ENCODE measurements around the gene KLHL25.
"Not testable (repeated sequence)": the region's sequence is repeated elsewhere in the genome, so short reads cannot be mapped to it uniquely, and the experiment has no call there.

The KLHL25 gene

GRCh38 chr15:85794598-85795336 lies at the start of gene KLHL25:
Gene KLHL25 (minus strand): TSS chr15:85794925. CDS start chr15:85769810, 25,115 bp downstream.
- in situ Hi-C loops (cut with HindIII; ENCODE audit: low pct_unique_long_range_greater_than_20kb, low sequenced_read_pairs), result no loop called here
- peak; percentile 97 to 98 for DNase-seq (ENCODE audit: low read depth in 1 of 2, low spot score in 1 of 2)
- no peak for TF ChIP-seq JUND (IDR thresholded peaks at IDR 0.05; ENCODE audit: low read depth)

GRCh38 chr15:85840802-85841152 lies 46.1 kb upstream of the KLHL25 start:
- TF ChIP-seq JUND (IDR thresholded peaks at IDR 0.05; ENCODE audit: low read depth), result no peak
- in situ Hi-C loops (cut with HindIII; ENCODE audit: low pct_unique_long_range_greater_than_20kb, low sequenced_read_pairs), result no loop called here
- no peak for DNase-seq (ENCODE audit: low read depth in 1 of 2, low spot score in 1 of 2)

- in situ Hi-C loops (cut with HindIII; ENCODE audit: low pct_unique_long_range_greater_than_20kb, low sequenced_read_pairs), result no loop called here
- no peak for TF ChIP-seq JUND (IDR thresholded peaks at IDR 0.05; ENCODE audit: low read depth)
- peak; percentile 58 to 86 for DNase-seq (ENCODE audit: low read depth in 1 of 2, low spot score in 1 of 2)
Measured at GRCh38 chr15:85840079-85840801, 45.5 kb upstream of the KLHL25 start.

GRCh38 chr15:85839643-85840042 lies 44.9 kb upstream of the KLHL25 start:
- in situ Hi-C loops (cut with HindIII; ENCODE audit: low pct_unique_long_range_greater_than_20kb, low sequenced_read_pairs), result no loop called here
- DNase-seq (ENCODE audit: low read depth in 1 of 2, low spot score in 1 of 2), result no peak
- no peak for TF ChIP-seq JUND (IDR thresholded peaks at IDR 0.05; ENCODE audit: low read depth)

GRCh38 chr15:85838655-85839054 lies 43.9 kb upstream of the KLHL25 start:
- no peak for TF ChIP-seq JUND (IDR thresholded peaks at IDR 0.05; ENCODE audit: low read depth)
- DNase-seq (ENCODE audit: low read depth in 1 of 2, low spot score in 1 of 2), result no peak
- in situ Hi-C loops (cut with HindIII; ENCODE audit: low pct_unique_long_range_greater_than_20kb, low sequenced_read_pairs), result no loop called here

GRCh38 chr15:85837881-85838280 lies 43.2 kb upstream of the KLHL25 start:
- in situ Hi-C loops (cut with HindIII; ENCODE audit: low pct_unique_long_range_greater_than_20kb, low sequenced_read_pairs), result no loop called here
- no peak for TF ChIP-seq JUND (IDR thresholded peaks at IDR 0.05; ENCODE audit: low read depth)
- peak; percentile 38 to 49 for DNase-seq (ENCODE audit: low read depth in 1 of 2, low spot score in 1 of 2)

GRCh38 chr15:85837011-85837433 lies 42.3 kb upstream of the KLHL25 start:
- in situ Hi-C loops (cut with HindIII; ENCODE audit: low pct_unique_long_range_greater_than_20kb, low sequenced_read_pairs), result no loop called here
- TF ChIP-seq JUND (IDR thresholded peaks at IDR 0.05; ENCODE audit: low read depth), result peak; percentile 92
- DNase-seq (ENCODE audit: low read depth in 1 of 2, low spot score in 1 of 2), result peak; percentile 67 to 88

GRCh38 chr15:85834651-85835050 lies 39.9 kb upstream of the KLHL25 start:
- TF ChIP-seq JUND (IDR thresholded peaks at IDR 0.05; ENCODE audit: low read depth), result no peak
- in situ Hi-C loops (cut with HindIII; ENCODE audit: low pct_unique_long_range_greater_than_20kb, low sequenced_read_pairs), result no loop called here
- no peak for DNase-seq (ENCODE audit: low read depth in 1 of 2, low spot score in 1 of 2)

- TF ChIP-seq JUND (IDR thresholded peaks at IDR 0.05; ENCODE audit: low read depth), result no peak
- in situ Hi-C loops (cut with HindIII; ENCODE audit: low pct_unique_long_range_greater_than_20kb, low sequenced_read_pairs), result no loop called here
- no peak for DNase-seq (ENCODE audit: low read depth in 1 of 2, low spot score in 1 of 2)
Measured at GRCh38 chr15:85832394-85832793, 37.7 kb upstream of the KLHL25 start.

- in situ Hi-C loops (cut with HindIII; ENCODE audit: low pct_unique_long_range_greater_than_20kb, low sequenced_read_pairs), result no loop called here
- no peak for TF ChIP-seq JUND (IDR thresholded peaks at IDR 0.05; ENCODE audit: low read depth)
- DNase-seq (ENCODE audit: low read depth in 1 of 2, low spot score in 1 of 2), result peak; percentile 25 to 80
Measured at GRCh38 chr15:85831415-85832113, 36.8 kb upstream of the KLHL25 start.

- in situ Hi-C loops (cut with HindIII; ENCODE audit: low pct_unique_long_range_greater_than_20kb, low sequenced_read_pairs); DNase-seq (ENCODE audit: low read depth in 1 of 2, low spot score in 1 of 2): not testable (repeated sequence)
Measured at GRCh38 chr15:85829754-85830153, 35.0 kb upstream of the KLHL25 start.

- in situ Hi-C loops (cut with HindIII; ENCODE audit: low pct_unique_long_range_greater_than_20kb, low sequenced_read_pairs), result no loop called here
- TF ChIP-seq JUND (IDR thresholded peaks at IDR 0.05; ENCODE audit: low read depth), result no peak
- no peak for DNase-seq (ENCODE audit: low read depth in 1 of 2, low spot score in 1 of 2)
Measured at GRCh38 chr15:85828874-85829273, 34.1 kb upstream of the KLHL25 start.

GRCh38 chr15:85828126-85828525 lies 33.4 kb upstream of the KLHL25 start:
- DNase-seq (ENCODE audit: low read depth in 1 of 2, low spot score in 1 of 2), result no peak
- TF ChIP-seq JUND (IDR thresholded peaks at IDR 0.05; ENCODE audit: low read depth), result no peak
- in situ Hi-C loops (cut with HindIII; ENCODE audit: low pct_unique_long_range_greater_than_20kb, low sequenced_read_pairs), result no loop called here

Measured in T47D (cell line).